HG02840 (cell line): ENCODE measurements around the gene SGTA.

Experiments
- ATAC-seq: cut with Tn5 transposase; IDR thresholded peaks from one replicate; pipeline ENCODE4 v1.9.1; 2021; ENCODE audit warnings: mild to moderate bottlenecking, moderate library complexity, moderate number of reproducible peaks; ENCODE audit not compliant: unreplicated experiment, low FRiP score

SGTA gene

GRCh38 chr19:2774083-2774679 is 8.9 kb downstream of the SGTA start:
- no peak for ATAC-seq

DNA sequence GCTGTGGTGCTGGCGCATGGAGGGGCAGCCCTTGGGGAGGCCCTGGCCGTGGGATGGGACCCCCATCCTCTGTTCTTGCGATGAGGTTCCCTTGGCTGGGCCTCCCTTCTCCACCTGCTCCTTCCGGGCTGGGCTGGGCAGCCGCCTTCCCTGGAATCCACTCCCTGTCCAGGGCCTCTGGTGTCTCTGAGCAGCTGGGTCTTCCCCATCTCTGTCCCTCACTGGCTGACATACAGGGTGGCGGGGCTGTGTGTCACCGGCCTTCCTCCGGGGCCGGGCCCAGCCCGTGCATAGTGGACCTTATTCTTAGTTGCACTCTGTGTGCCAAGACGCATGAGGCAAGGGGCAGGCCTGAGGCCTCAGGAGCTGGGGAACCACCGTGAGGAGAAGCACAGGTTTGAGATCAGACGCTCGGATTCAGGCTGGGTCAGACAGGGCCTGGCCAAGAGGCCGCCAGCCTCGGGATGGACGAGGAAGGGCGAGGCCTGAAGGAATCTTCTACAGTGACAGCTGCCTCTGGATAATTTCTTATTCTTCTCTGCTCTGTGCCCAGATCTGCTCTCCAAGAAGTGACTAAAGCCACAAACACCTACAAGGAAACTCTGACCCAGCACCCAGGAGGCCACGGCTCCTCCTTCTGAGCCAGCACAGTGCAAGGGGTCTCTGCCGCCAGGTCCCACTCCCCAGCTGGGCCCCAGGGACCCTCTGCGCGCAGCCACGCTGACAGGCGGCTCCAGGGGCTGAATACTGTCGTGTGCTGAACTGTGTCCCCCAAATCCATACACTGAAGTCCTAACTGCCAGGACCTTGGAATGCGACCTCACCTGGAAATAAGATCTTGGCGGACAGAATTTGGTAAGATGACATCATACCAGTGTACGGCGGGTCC is 11.0 kb downstream of the SGTA start:
- no peak for ATAC-seq

GRCh38 chr19:2770055-2771013 is 12.7 kb downstream of the SGTA start:
- ATAC-seq: no peak

GRCh38 chr19:2769218-2769617 is 13.9 kb downstream of the SGTA start:
- no peak for ATAC-seq

DNA sequence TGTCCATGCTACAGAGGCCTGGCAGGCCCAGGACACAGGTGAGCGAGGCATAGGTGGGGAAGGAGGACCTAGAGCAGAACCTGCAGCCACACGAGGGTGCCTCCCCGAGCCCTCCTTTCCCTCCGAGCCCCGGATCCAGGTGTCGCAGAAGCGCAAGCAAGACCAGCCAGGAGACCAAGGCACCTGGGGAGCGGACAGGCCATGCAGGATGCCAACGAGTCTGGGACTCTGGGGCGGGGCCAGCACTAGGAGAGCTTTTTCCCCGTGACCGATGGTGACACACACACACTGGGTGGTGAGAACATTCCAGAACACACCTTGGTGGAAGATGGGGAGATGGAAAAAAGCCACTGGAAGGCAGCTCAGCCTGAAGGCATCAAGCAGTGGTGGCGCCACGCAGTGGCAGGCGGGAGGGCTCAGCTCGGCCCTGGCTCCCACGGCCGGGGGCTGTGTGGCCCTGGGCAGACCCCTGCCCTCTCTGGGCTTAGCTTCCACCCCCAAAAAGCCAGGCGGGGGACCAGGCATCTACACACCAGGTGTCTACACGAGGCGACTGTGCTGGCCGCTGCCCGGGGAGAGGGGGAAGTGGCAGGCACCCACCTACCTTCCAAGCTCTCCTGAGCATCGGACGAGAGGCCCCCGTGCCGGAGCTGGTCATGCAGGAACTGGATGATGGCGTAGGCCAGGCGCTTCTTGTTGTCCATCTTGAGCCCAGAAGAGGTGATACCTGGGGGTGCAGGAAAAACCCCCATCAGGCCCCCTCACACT is 14.5 kb downstream of the SGTA start:
- ATAC-seq: no peak

- no peak for ATAC-seq
These were observed 15.4 kb downstream of the SGTA start for GRCh38 chr19:2767688-2768087.

- no peak for ATAC-seq
These were observed 16.3 kb downstream of the SGTA start for GRCh38 chr19:2766594-2767372.

DNA sequence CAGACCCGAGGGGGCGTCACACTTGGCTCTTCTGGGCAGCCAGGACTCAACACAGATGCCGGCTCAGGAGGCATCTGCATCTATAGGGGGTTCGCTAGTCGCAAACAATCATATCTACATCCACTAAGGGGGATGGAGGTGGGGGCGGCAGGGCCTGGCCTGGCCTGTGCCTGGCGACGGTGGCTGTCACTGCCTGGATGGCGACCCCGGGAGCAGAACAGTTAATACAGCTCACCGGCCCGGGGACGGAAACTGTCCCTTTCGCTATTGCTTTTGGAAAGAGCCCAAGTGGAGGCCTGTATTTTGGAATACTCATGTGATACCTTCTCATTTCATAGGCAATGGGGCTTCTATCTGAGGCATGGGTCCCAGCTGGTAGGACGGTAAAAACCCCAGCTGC is 17.7 kb downstream of the SGTA start:
- no peak for ATAC-seq

DNA sequence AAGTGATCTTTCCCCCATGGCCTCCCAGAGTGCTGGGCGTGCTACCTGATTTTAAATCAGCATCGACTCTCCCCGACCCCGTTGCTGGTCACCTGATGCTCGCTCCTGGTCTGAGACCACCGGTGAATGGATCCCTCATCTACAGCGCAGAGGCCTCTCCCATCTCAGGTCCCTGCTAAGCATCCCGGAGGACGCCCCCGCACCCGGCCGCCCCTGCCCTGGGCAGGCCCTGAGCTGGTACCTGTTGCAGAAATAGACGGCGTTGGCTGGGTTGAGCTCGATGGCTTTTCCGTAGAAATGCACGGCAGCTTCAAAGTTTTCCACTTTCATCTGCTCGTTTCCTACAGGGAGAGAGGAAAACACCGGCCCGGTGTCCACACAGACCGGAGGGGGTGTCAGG is 18.1 kb downstream of the SGTA start:
- no peak for ATAC-seq

- ATAC-seq: no peak
These were observed 19.4 kb downstream of the SGTA start for GRCh38 chr19:2763687-2764086.

- ATAC-seq: no peak
These were observed 20.1 kb downstream of the SGTA start for GRCh38 chr19:2762783-2763496.

DNA sequence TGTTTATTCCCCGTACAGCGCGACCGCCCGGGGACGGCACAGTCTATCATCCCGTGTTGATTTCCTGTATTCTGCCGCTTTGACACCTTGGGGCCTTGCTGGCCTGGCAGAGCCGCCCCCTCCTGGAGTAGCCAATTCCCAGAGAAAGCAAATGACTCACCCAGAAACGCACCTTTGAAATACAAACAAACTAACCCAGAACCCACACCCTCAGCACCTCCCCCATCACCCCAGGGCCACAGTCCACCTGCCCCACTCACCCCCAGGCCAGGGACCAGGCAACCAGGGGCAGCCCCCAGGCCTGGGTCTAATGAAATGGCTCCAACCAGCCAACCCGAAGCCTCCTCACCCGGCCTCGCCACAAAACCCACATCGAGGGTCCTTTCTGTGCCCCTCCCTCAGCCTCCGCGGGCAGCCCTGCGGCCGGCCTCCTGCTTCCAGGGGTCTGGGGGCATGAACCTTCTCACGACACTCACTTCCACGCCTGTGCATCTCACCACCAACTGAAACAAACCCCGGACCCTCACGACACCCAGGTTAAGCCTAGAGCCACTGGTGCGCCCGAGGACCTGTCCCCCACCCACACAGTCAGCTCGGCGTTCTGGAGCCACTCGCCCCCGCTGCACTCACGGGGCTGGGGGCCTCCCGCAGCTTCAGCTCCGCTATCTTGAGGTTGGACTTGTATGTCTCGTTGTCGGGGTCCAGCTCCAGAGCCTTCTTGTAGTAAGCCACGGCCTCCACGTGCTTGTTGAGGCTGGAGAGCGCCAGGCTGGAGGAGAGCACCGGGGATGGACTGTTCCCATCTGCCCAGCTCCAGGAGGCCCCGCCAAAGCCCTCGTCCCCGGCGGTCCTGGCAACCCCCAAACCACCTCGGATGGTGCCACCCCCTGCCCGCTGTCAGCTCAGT is 20.9 kb downstream of the SGTA start:
- no peak for ATAC-seq

DNA sequence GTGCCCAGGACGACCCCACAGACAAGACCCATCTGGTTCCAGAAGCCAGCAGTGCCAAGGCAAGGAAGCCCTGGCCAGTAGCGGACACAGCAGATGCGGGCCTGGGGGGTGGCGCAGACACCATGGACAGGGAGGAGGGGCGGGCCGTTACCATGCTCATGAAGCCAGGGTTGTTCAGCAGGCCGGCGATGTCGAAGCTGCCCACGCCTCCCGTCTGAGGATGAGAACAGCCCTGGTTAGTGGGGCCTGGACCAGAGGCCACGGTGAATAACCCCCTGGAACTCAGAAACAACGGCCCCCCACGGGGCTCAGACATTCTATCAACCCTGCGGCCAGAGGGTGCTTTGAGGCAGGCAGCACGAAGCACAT is 21.8 kb downstream of the SGTA start:
- no peak for ATAC-seq

- no peak for ATAC-seq
These were observed 23.1 kb downstream of the SGTA start for GRCh38 chr19:2759965-2760364.

DNA sequence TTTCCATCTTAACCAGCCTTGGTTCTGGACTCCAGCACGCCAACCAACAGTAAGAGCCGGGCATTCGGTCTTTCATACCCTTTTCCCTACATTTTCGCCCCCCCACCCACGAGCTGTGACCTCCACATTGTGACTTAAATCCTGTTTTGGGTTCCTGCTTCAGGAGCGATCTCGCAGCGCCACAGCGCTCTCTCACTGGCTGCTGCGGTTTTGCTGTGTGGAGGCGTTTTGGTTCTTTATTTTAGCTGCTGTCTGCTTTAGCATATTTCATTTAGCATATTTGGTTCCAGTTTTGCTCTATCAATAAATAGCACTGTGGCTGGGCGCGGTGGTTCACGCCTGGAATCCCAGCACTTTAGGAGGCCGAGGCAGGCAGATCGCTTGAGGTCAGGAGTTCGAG is 23.7 kb downstream of the SGTA start:
- no peak for ATAC-seq

GRCh38 chr19:2758601-2759313 is 24.3 kb downstream of the SGTA start:
- no peak for ATAC-seq
